Measurements from ENCODE around the gene SIGMAR1.

SIGMAR1 gene

GRCh38 chr9:34633166-34633565 is 4.4 kb downstream of the SIGMAR1 start:
- Histone ChIP-seq H3K27ac (ENCODE audit: insufficient read depth, low read depth, low read length, poor library complexity, severe bottlenecking) (no peak overlapping the region), H3K4me1 (ENCODE audit: control insufficient read depth, insufficient read depth, low read length) (peaks cover 11% of the 10 kb centered on the region), H3K9me3 (ENCODE audit: control insufficient read depth, low read length) (no peaks in the 10 kb centered on the region), H3K36me3 (ENCODE audit: control insufficient read depth, insufficient read depth, low read length) (no peaks in the 10 kb centered on the region), H3K27me3 (ENCODE audit: control insufficient read depth, insufficient read depth, low read length, poor library complexity, severe bottlenecking) (peaks cover 40% of the 10 kb centered on the region), H3K4me3 (ENCODE audit: insufficient read depth, low read depth, low read length) (no peak overlapping the region)
- WGBS, 2 experiments = 59 to 70% methylated on average over 5 of the region's 5 CpGs

GRCh38 chr9:34630402-34631154 is 7.0 kb downstream of the SIGMAR1 start:
- H3K27me3 ChIP-seq (ENCODE audit: control insufficient read depth, insufficient read depth, low read length, poor library complexity, severe bottlenecking) = peaks cover 62% of the 10 kb centered on the region
- no peaks in the 10 kb centered on the region for H3K36me3 ChIP-seq (ENCODE audit: control insufficient read depth, insufficient read depth, low read length)
- H3K9me3 ChIP-seq (ENCODE audit: control insufficient read depth, low read length) = no peaks in the 10 kb centered on the region
- no peak overlapping the region for H3K4me3 ChIP-seq (ENCODE audit: insufficient read depth, low read depth, low read length)
- 36 to 44% methylated on average over 5 of the region's 5 CpGs for WGBS, 2 experiments
- peaks cover 16% of the 10 kb centered on the region for H3K4me1 ChIP-seq (ENCODE audit: control insufficient read depth, insufficient read depth, low read length)
- no peak overlapping the region for H3K27ac ChIP-seq (ENCODE audit: insufficient read depth, low read depth, low read length, poor library complexity, severe bottlenecking)

GRCh38 chr9:34629491-34629808 is 8.1 kb downstream of the SIGMAR1 start:
- 42 to 44% methylated on average over 5 of the region's 5 CpGs for WGBS, 2 experiments
- Histone ChIP-seq H3K4me3 (ENCODE audit: insufficient read depth, low read depth, low read length) (no peak overlapping the region), H3K27ac (ENCODE audit: insufficient read depth, low read depth, low read length, poor library complexity, severe bottlenecking) (no peak overlapping the region), H3K36me3 (ENCODE audit: control insufficient read depth, insufficient read depth, low read length) (no peaks in the 10 kb centered on the region), H3K9me3 (ENCODE audit: control insufficient read depth, low read length) (no peaks in the 10 kb centered on the region), H3K4me1 (ENCODE audit: control insufficient read depth, insufficient read depth, low read length) (peaks cover 23% of the 10 kb centered on the region), H3K27me3 (ENCODE audit: control insufficient read depth, insufficient read depth, low read length, poor library complexity, severe bottlenecking) (peaks cover 72% of the 10 kb centered on the region)

- Histone ChIP-seq H3K9me3 (ENCODE audit: control insufficient read depth, low read length) (no peaks in the 10 kb centered on the region), H3K36me3 (ENCODE audit: control insufficient read depth, insufficient read depth, low read length) (no peaks in the 10 kb centered on the region), H3K27me3 (ENCODE audit: control insufficient read depth, insufficient read depth, low read length, poor library complexity, severe bottlenecking) (peaks cover 78% of the 10 kb centered on the region), H3K4me1 (ENCODE audit: control insufficient read depth, insufficient read depth, low read length) (peaks cover 25% of the 10 kb centered on the region), H3K4me3 (ENCODE audit: insufficient read depth, low read depth, low read length) (peak within 1 kb of the TSS; percentile 18), H3K27ac (ENCODE audit: insufficient read depth, low read depth, low read length, poor library complexity, severe bottlenecking) (no peak within 1 kb of the TSS)
- WGBS, 2 experiments = 2 to 3% methylated on average over 69 of the region's 69 CpGs
Measured at GRCh38 chr9:34628656-34629490, 8.7 kb downstream of the SIGMAR1 start, which contains the start of gene ARID3C. TSS of gene ARID3C (minus strand) at chr9:34629066. CDS start at chr9:34628014, 1,052 bp downstream.

- no peak overlapping the region for H3K27ac ChIP-seq (ENCODE audit: insufficient read depth, low read depth, low read length, poor library complexity, severe bottlenecking)
- no peaks in the 10 kb centered on the region for H3K9me3 ChIP-seq (ENCODE audit: control insufficient read depth, low read length)
- H3K4me3 ChIP-seq (ENCODE audit: insufficient read depth, low read depth, low read length) = peak overlapping the region; percentile 18
- H3K4me1 ChIP-seq (ENCODE audit: control insufficient read depth, insufficient read depth, low read length) = peaks cover 22% of the 10 kb centered on the region
- WGBS, 2 experiments = 62 to 65% methylated on average over 20 of the region's 20 CpGs
- no peaks in the 10 kb centered on the region for H3K36me3 ChIP-seq (ENCODE audit: control insufficient read depth, insufficient read depth, low read length)
- peaks cover 86% of the 10 kb centered on the region for H3K27me3 ChIP-seq (ENCODE audit: control insufficient read depth, insufficient read depth, low read length, poor library complexity, severe bottlenecking)
Measured at GRCh38 chr9:34627716-34628655, 9.6 kb downstream of the SIGMAR1 start.

- Histone ChIP-seq H3K36me3 (ENCODE audit: control insufficient read depth, insufficient read depth, low read length) (no peaks in the 10 kb centered on the region), H3K27ac (ENCODE audit: insufficient read depth, low read depth, low read length, poor library complexity, severe bottlenecking) (no peak overlapping the region), H3K4me1 (ENCODE audit: control insufficient read depth, insufficient read depth, low read length) (peaks cover 22% of the 10 kb centered on the region), H3K4me3 (ENCODE audit: insufficient read depth, low read depth, low read length) (no peak overlapping the region), H3K9me3 (ENCODE audit: control insufficient read depth, low read length) (no peaks in the 10 kb centered on the region), H3K27me3 (ENCODE audit: control insufficient read depth, insufficient read depth, low read length, poor library complexity, severe bottlenecking) (peaks cover 79% of the 10 kb centered on the region)
- 52 to 58% methylated on average over 3 of the region's 3 CpGs for WGBS, 2 experiments
Measured at GRCh38 chr9:34625186-34625486, 12.5 kb downstream of the SIGMAR1 start.

GRCh38 chr9:34624475-34625185 is 13.0 kb downstream of the SIGMAR1 start:
- Histone ChIP-seq H3K27ac (ENCODE audit: insufficient read depth, low read depth, low read length, poor library complexity, severe bottlenecking) (peak overlapping the region; percentile 76), H3K27me3 (ENCODE audit: control insufficient read depth, insufficient read depth, low read length, poor library complexity, severe bottlenecking) (peaks cover 74% of the 10 kb centered on the region)

GRCh38 chr9:34623374-34624235 is 14.0 kb downstream of the SIGMAR1 start:
- H3K4me1 ChIP-seq (ENCODE audit: control insufficient read depth, insufficient read depth, low read length) = peaks cover 28% of the 10 kb centered on the region
- no peaks in the 10 kb centered on the region for H3K36me3 ChIP-seq (ENCODE audit: control insufficient read depth, insufficient read depth, low read length)
- H3K27ac ChIP-seq (ENCODE audit: insufficient read depth, low read depth, low read length, poor library complexity, severe bottlenecking) = no peak overlapping the region
- H3K4me3 ChIP-seq (ENCODE audit: insufficient read depth, low read depth, low read length) = no peak overlapping the region
- 86 to 89% methylated on average over 63 of the region's 63 CpGs for WGBS, 2 experiments
- peaks cover 64% of the 10 kb centered on the region for H3K27me3 ChIP-seq (ENCODE audit: control insufficient read depth, insufficient read depth, low read length, poor library complexity, severe bottlenecking)
- no peaks in the 10 kb centered on the region for H3K9me3 ChIP-seq (ENCODE audit: control insufficient read depth, low read length)

More at GRCh38 chr9:34624475-34625185, 13.0 kb downstream of the SIGMAR1 start:
- H3K4me1 ChIP-seq (ENCODE audit: control insufficient read depth, insufficient read depth, low read length) = peaks cover 23% of the 10 kb centered on the region
- H3K4me3 ChIP-seq (ENCODE audit: insufficient read depth, low read depth, low read length) = no peak overlapping the region
- no peaks in the 10 kb centered on the region for H3K36me3 ChIP-seq (ENCODE audit: control insufficient read depth, insufficient read depth, low read length)
- WGBS, 2 experiments = 21 to 22% methylated on average over 39 of the region's 39 CpGs
- H3K9me3 ChIP-seq (ENCODE audit: control insufficient read depth, low read length) = no peaks in the 10 kb centered on the region

All from ectodermal cell (in vitro differentiated cells).